Neuron (in vitro differentiated cells): ENCODE results near the gene TFB1M.
"Not testable (repeated sequence)": the region's sequence is repeated elsewhere in the genome, so short reads cannot be mapped to it uniquely, and the experiment has no call there.

Source experiments
- H2AFZ ChIP-seq: one replicate; pipeline ENCODE4 v1.6.1; 2013; ENCODE audit warnings: low read depth, mild to moderate bottlenecking, inconsistent platforms, low read length, moderate library complexity
- H3K27me3 ChIP-seq: one replicate; pipeline ENCODE4 v1.6.1; 2013; ENCODE audit warnings: low read length; ENCODE audit not compliant: insufficient read depth
- H3K36me3 ChIP-seq: one replicate; pipeline ENCODE4 v1.6.1; 2013; ENCODE audit warnings: low read length; ENCODE audit not compliant: insufficient read depth
- H3K4me1 ChIP-seq: one replicate; pipeline ENCODE4 v1.6.1; 2013; ENCODE audit warnings: low read length; ENCODE audit not compliant: insufficient read depth
- H3K4me3 ChIP-seq: 2 replicates; pipeline ENCODE4 v1.5.1; 2013; ENCODE audit warnings: mild to moderate bottlenecking, low read length, moderate library complexity
- H3K9me3 ChIP-seq: one replicate; pipeline ENCODE4 v1.6.1; 2013; ENCODE audit warnings: low read length

The TFB1M gene

DNA sequence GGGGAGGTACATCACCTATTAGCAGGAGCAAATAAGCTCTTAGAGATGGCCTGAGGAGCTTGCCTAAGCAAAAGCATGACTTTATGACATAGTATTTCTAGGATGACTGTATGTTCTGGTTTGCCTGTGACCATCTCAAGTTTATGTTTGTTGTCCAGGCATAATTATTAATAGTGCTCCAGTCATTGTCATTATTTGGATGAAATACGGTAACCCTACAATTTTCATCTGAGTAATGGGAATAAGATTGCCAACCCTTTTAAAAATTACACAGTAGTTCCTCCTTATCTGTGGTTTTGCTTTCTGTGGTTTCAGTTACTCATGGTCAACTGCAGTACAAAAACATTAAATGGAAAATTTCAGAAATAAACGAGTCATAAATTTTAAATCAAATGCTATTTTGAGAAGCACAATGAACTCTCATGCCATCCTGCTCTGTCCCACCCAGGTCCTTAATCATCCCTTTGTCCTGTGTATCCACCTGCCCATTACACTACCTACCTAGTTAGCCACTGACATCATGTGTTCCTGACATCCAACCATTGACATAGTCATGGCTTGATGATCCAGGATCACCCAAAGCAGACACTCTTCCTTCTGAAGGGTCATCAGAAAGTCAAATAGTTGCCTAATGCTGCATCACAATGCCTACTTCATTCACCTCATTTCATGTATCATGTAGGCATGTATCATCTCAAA, 27.0 kb upstream of the TFB1M start:
- Histone ChIP-seq H3K4me1 (no peaks in the 10 kb centered on the region), H2AFZ (no peak overlapping the region), H3K4me3 (no peak overlapping the region), H3K9me3 (no peaks in the 10 kb centered on the region), H3K36me3 (no peaks in the 10 kb centered on the region), H3K27me3 (no peaks in the 10 kb centered on the region)

DNA sequence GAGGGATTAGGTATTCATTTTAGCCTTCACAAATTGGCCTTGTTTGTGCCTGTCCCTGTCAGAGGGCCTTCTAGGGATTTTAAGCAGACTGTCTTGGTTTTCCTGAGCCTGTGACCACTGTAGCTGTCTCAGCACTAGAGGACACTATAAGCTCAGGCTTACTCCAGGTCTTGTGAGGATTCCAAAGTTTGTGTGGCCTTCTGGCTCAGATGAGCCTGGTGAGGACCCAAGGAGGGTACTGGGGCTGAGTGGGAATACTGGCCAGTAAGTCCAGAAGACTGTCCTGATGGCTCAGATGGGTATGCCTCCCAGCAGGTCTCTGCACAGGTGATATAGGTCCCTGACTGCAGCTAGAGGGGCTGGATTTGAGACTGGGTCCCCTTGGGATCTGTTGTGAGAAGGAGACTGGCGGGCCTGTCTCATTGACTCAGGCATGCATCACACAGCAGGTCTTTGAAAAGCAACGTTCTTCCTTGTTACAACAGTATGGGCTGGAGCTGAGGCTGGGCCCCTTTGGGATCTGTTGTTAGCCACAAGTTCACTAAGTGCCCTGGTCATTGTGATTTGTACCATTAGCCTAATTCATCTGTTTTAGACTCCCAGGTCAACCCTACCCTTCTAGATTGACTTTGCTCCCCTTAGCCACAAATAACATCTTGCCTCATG, 26.3 kb upstream of the TFB1M start:
- Histone ChIP-seq H3K36me3 (no peaks in the 10 kb centered on the region), H3K9me3 (no peaks in the 10 kb centered on the region), H2AFZ (no peak overlapping the region), H3K4me3 (no peak overlapping the region), H3K27me3 (no peaks in the 10 kb centered on the region), H3K4me1 (no peaks in the 10 kb centered on the region)

GRCh38 chr6:155339929-155340328, 25.6 kb upstream of the TFB1M start:
- H3K36me3 ChIP-seq, H3K9me3 ChIP-seq, H3K4me1 ChIP-seq, H3K27me3 ChIP-seq, H2AFZ ChIP-seq, H3K4me3 ChIP-seq: not testable (repeated sequence)

DNA sequence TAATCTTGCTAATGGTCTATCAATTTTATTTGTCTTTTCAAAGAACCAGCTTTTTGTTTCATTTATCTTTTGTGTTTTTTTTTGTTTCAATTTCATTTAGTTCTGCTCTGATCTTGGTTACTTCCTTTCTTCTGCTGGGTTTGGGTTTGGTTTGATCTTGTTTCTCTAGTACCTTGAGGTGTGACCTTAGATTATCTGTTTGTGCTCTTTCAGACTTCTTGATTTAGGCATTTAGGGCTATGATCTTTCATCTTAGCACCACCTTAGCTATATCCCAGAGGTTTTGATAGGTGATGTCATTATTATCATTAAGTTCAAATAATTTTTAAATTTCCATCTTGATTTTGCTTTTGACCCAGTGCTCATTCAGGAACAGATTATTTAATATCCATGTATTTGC, 24.0 kb upstream of the TFB1M start:
- not testable (repeated sequence) for H3K4me1 ChIP-seq, H2AFZ ChIP-seq, H3K27me3 ChIP-seq, H3K36me3 ChIP-seq, H3K4me3 ChIP-seq, H3K9me3 ChIP-seq

GRCh38 chr6:155335265-155335664, 21.0 kb upstream of the TFB1M start:
- peaks cover 1% of the 10 kb centered on the region for H3K27me3 ChIP-seq
- no peaks in the 10 kb centered on the region for H3K36me3 ChIP-seq
- no peaks in the 10 kb centered on the region for H3K9me3 ChIP-seq
- no peaks in the 10 kb centered on the region for H3K4me1 ChIP-seq
- H2AFZ ChIP-seq, result no peak overlapping the region
- H3K4me3 ChIP-seq, result no peak overlapping the region

- H3K4me1 ChIP-seq, H2AFZ ChIP-seq, H3K4me3 ChIP-seq, H3K9me3 ChIP-seq, H3K27me3 ChIP-seq, H3K36me3 ChIP-seq: not testable (repeated sequence)
Observed at GRCh38 chr6:155334073-155334472, 19.8 kb upstream of the TFB1M start.

DNA sequence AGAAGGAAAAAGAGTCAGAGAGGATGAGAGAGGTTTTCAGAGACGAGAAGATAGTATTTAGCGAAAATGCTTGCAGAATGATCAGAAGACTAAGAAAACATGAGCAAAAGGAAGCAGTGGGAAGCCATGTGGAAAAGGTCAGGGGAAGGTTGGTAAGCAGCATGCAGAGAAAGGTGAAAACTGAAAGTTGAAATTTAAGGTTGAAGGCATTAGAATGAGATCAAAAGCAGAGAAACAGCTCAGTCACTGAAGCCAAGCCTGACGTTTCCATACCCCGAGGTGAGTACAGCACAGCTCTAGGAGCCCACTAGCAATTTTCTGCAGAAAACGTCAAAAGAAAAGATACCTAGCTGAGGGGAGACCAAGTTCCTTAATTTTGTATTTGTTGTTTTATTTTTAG, 19.1 kb upstream of the TFB1M start:
- Histone ChIP-seq H3K36me3 (no peaks in the 10 kb centered on the region), H2AFZ (no peak overlapping the region), H3K4me3 (no peak overlapping the region), H3K4me1 (no peaks in the 10 kb centered on the region), H3K9me3 (no peaks in the 10 kb centered on the region), H3K27me3 (peaks cover 3% of the 10 kb centered on the region)

- H3K9me3 ChIP-seq, result no peaks in the 10 kb centered on the region
- H2AFZ ChIP-seq, result no peak overlapping the region
- H3K4me3 ChIP-seq, result no peak overlapping the region
- H3K36me3 ChIP-seq, result no peaks in the 10 kb centered on the region
- peaks cover 3% of the 10 kb centered on the region for H3K27me3 ChIP-seq
- H3K4me1 ChIP-seq, result no peaks in the 10 kb centered on the region
Observed at GRCh38 chr6:155330922-155331321, 16.6 kb upstream of the TFB1M start.

GRCh38 chr6:155330133-155330734, 15.9 kb upstream of the TFB1M start:
- no peak overlapping the region for H3K4me3 ChIP-seq
- H3K9me3 ChIP-seq, result no peaks in the 10 kb centered on the region
- H3K27me3 ChIP-seq, result peaks cover 3% of the 10 kb centered on the region
- no peaks in the 10 kb centered on the region for H3K4me1 ChIP-seq
- H3K36me3 ChIP-seq, result no peaks in the 10 kb centered on the region
- H2AFZ ChIP-seq, result no peak overlapping the region

- H3K36me3 ChIP-seq, result no peaks in the 10 kb centered on the region
- no peaks in the 10 kb centered on the region for H3K9me3 ChIP-seq
- H2AFZ ChIP-seq, result no peak overlapping the region
- no peak overlapping the region for H3K4me3 ChIP-seq
- no peaks in the 10 kb centered on the region for H3K4me1 ChIP-seq
- peaks cover 3% of the 10 kb centered on the region for H3K27me3 ChIP-seq
Observed at GRCh38 chr6:155329460-155330132, 15.3 kb upstream of the TFB1M start.

- Histone ChIP-seq H3K4me3 (no peak overlapping the region), H3K4me1 (no peaks in the 10 kb centered on the region), H3K9me3 (no peaks in the 10 kb centered on the region), H3K36me3 (no peaks in the 10 kb centered on the region), H3K27me3 (peaks cover 3% of the 10 kb centered on the region), H2AFZ (no peak overlapping the region)
Observed at GRCh38 chr6:155328539-155329459, 14.5 kb upstream of the TFB1M start.

DNA sequence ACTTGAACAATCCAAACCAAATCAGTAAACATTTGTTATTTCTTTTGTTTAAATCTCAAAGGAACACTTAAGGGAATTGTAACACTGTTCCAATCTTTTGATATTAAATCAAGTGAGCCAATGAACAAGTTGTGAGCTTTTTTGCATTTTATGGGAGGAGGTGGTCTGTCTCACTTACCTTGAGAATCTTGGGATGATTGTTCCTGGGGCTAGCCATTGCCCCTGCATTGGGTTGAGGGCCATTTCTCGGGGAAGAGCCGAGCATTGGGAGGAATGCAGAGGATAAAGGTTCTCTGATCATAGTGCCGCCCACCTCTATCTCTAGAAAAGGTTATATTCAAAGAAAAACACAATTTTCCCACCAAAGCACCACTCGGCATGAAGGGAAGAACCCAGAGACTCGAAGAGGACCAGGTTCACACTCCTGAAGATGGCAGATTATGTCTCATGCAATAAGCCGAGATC, 13.8 kb upstream of the TFB1M start:
- Histone ChIP-seq H3K4me1 (no peaks in the 10 kb centered on the region), H3K36me3 (no peaks in the 10 kb centered on the region), H3K9me3 (no peaks in the 10 kb centered on the region), H3K4me3 (no peak overlapping the region), H2AFZ (no peak overlapping the region), H3K27me3 (peaks cover 3% of the 10 kb centered on the region)
